Activated CD4-positive, alpha-beta memory T cell treated with anti-CD3 and anti-CD28 coated beads for 36 hours (primary cell): Measurements from ENCODE around the gene ALDH3B1. TPM values are rescaled to one million over a fixed set of nuclear protein-coding genes. Genes with fewer than 3 reads are reported as not detected.

Source experiments
- CTCF ChIA-PET: fragments of 350-600 bp; sonication (Branson Sonifier 250); formaldehyde crosslinking; loops from one replicate; lab custom pipeline; 2021; ENCODE audit warnings: antibody characterized with exemption, inconsistent platforms; lab: Charles Lee
- POLR2A ChIA-PET: fragments of 350-600 bp; sonication (Branson Sonifier 250); formaldehyde crosslinking; loops from one replicate; lab custom pipeline; 2021; ENCODE audit warnings: antibody characterized with exemption; lab: Charles Lee
- DNase-seq: peaks from one replicate; pipeline ENCODE4 v3.0.0-alpha.2; 2020
- H3K27ac Mint-ChIP-seq: one replicate; pipeline ENCODE4 v1.8.0; 2021; ENCODE audit warnings: mixed read lengths
- H3K27me3 Mint-ChIP-seq: one replicate; pipeline ENCODE4 v1.8.0; 2021; ENCODE audit warnings: mixed read lengths
- H3K36me3 Mint-ChIP-seq: one replicate; pipeline ENCODE4 v1.8.0; 2021; ENCODE audit warnings: mixed read lengths
- H3K4me1 Mint-ChIP-seq: one replicate; pipeline ENCODE4 v1.8.0; 2021; ENCODE audit warnings: low read depth, mixed read lengths
- H3K4me3 Mint-ChIP-seq: one replicate; pipeline ENCODE4 v1.8.0; 2021; ENCODE audit warnings: mild to moderate bottlenecking, mixed read lengths
- H3K9me3 Mint-ChIP-seq: one replicate; pipeline ENCODE4 v1.8.0; 2021; ENCODE audit warnings: mixed read lengths
- intact Hi-C: fragments of 100-400 bp; cut with micrococcal nuclease; formaldehyde crosslinking; loops from one replicate; pipeline ENCODE4 v1.15.1; 2023
- total RNA-seq, 2 experiments: library from RNA; stranded (reverse); gene quantifications; one replicate each; pipeline ENCODE4 v1.2.3, GENCODE V29; 2021

The ALDH3B1 gene
- total RNA-seq, 2 experiments from 2014 or later, result not detected

- no peaks in the 10 kb centered on the region for H3K36me3 Mint-ChIP-seq
- no peak overlapping the region for H3K4me3 Mint-ChIP-seq
- H3K27me3 Mint-ChIP-seq, result no peaks in the 10 kb centered on the region
- no peak overlapping the region for H3K27ac Mint-ChIP-seq
- ChIA-PET CTCF (no interaction called here), POLR2A (no interaction called here)
- intact Hi-C loops, result no loop called here
- no peak for DNase-seq
- no peaks in the 10 kb centered on the region for H3K9me3 Mint-ChIP-seq
- H3K4me1 Mint-ChIP-seq, result no peaks in the 10 kb centered on the region
Observed at GRCh38 chr11:68017980-68018729, 8.0 kb downstream of the ALDH3B1 start.

- Mint-ChIP-seq H3K27ac (no peak overlapping the region), H3K4me3 (no peak overlapping the region), H3K4me1 (no peaks in the 10 kb centered on the region), H3K27me3 (no peaks in the 10 kb centered on the region), H3K36me3 (no peaks in the 10 kb centered on the region), H3K9me3 (no peaks in the 10 kb centered on the region)
- DNase-seq, result no peak
- CTCF ChIA-PET, result no interaction called here
- intact Hi-C loops, result no loop called here
- POLR2A ChIA-PET, result no interaction called here
Observed at GRCh38 chr11:68018730-68019190, 8.6 kb downstream of the ALDH3B1 start.

GRCh38 chr11:68019486-68019885, 9.4 kb downstream of the ALDH3B1 start:
- Mint-ChIP-seq H3K27me3 (no peaks in the 10 kb centered on the region), H3K4me3 (no peak overlapping the region), H3K4me1 (no peaks in the 10 kb centered on the region), H3K36me3 (no peaks in the 10 kb centered on the region), H3K9me3 (no peaks in the 10 kb centered on the region), H3K27ac (no peak overlapping the region)
- ChIA-PET CTCF (no interaction called here), POLR2A (no interaction called here)
- intact Hi-C loops, result no loop called here
- DNase-seq, result no peak

- no peaks in the 10 kb centered on the region for H3K36me3 Mint-ChIP-seq
Observed at GRCh38 chr11:68020575-68020974, 10.4 kb downstream of the ALDH3B1 start.

GRCh38 chr11:68021167-68021787, 11.2 kb downstream of the ALDH3B1 start:
- no peak overlapping the region for H3K27ac Mint-ChIP-seq
- CTCF ChIA-PET, result no interaction called here
- POLR2A ChIA-PET, result no interaction called here

More at GRCh38 chr11:68020575-68020974, 10.4 kb downstream of the ALDH3B1 start:
- H3K9me3 Mint-ChIP-seq, result peaks cover 7% of the 10 kb centered on the region
- POLR2A ChIA-PET, result no interaction called here
- H3K27ac Mint-ChIP-seq, result no peak overlapping the region
- no peak for DNase-seq
- CTCF ChIA-PET, result no interaction called here
- no peak overlapping the region for H3K4me3 Mint-ChIP-seq
- no peaks in the 10 kb centered on the region for H3K27me3 Mint-ChIP-seq
- no peaks in the 10 kb centered on the region for H3K4me1 Mint-ChIP-seq
- intact Hi-C loops, result no loop called here

GRCh38 chr11:68022531-68022930, 12.4 kb downstream of the ALDH3B1 start:
- Mint-ChIP-seq H3K4me1 (no peaks in the 10 kb centered on the region), H3K36me3 (no peaks in the 10 kb centered on the region), H3K27me3 (no peaks in the 10 kb centered on the region), H3K27ac (no peak overlapping the region), H3K9me3 (peaks cover 7% of the 10 kb centered on the region), H3K4me3 (no peak overlapping the region)
- ChIA-PET CTCF (no interaction called here), POLR2A (no interaction called here)
- no peak for DNase-seq
- intact Hi-C loops, result no loop called here

More at GRCh38 chr11:68021167-68021787, 11.2 kb downstream of the ALDH3B1 start:
- intact Hi-C loops, result no loop called here
- Mint-ChIP-seq H3K4me3 (no peak overlapping the region), H3K4me1 (no peaks in the 10 kb centered on the region), H3K9me3 (peaks cover 7% of the 10 kb centered on the region), H3K36me3 (no peaks in the 10 kb centered on the region), H3K27me3 (no peaks in the 10 kb centered on the region)
- no peak for DNase-seq

- Mint-ChIP-seq H3K27ac (no peak overlapping the region), H3K27me3 (no peaks in the 10 kb centered on the region), H3K9me3 (peaks cover 7% of the 10 kb centered on the region), H3K4me1 (peaks cover 12% of the 10 kb centered on the region), H3K36me3 (no peaks in the 10 kb centered on the region), H3K4me3 (no peak overlapping the region)
- CTCF ChIA-PET, result no interaction called here
- no peak for DNase-seq
- POLR2A ChIA-PET, result no interaction called here
- intact Hi-C loops, result no loop called here
Observed at GRCh38 chr11:68024508-68024907, 14.4 kb downstream of the ALDH3B1 start.

- Mint-ChIP-seq H3K27me3 (no peaks in the 10 kb centered on the region), H3K4me1 (peaks cover 16% of the 10 kb centered on the region), H3K27ac (no peak overlapping the region), H3K9me3 (peaks cover 7% of the 10 kb centered on the region), H3K4me3 (no peak overlapping the region), H3K36me3 (no peaks in the 10 kb centered on the region)
- intact Hi-C loops, result no loop called here
- ChIA-PET POLR2A (no interaction called here), CTCF (no interaction called here)
- peak; percentile 20 for DNase-seq
Observed at GRCh38 chr11:68025047-68025446, 14.9 kb downstream of the ALDH3B1 start.

GRCh38 chr11:68026391-68027105, 16.4 kb downstream of the ALDH3B1 start:
- Mint-ChIP-seq H3K27ac (no peak overlapping the region), H3K27me3 (no peaks in the 10 kb centered on the region), H3K4me3 (no peak overlapping the region), H3K9me3 (peaks cover 7% of the 10 kb centered on the region), H3K4me1 (peaks cover 22% of the 10 kb centered on the region), H3K36me3 (peaks cover under 1% of the 10 kb centered on the region)
- intact Hi-C loops, result no loop called here
- ChIA-PET CTCF (no interaction called here), POLR2A (no interaction called here)
- DNase-seq, result no peak

- ChIA-PET POLR2A (no interaction called here), CTCF (no interaction called here)
- peaks cover 27% of the 10 kb centered on the region for H3K4me1 Mint-ChIP-seq
Observed at GRCh38 chr11:68027667-68028066, 17.5 kb downstream of the ALDH3B1 start.

GRCh38 chr11:68028802-68029545, 18.8 kb downstream of the ALDH3B1 start:
- no peak for DNase-seq
- Mint-ChIP-seq H3K27ac (no peak overlapping the region), H3K27me3 (no peaks in the 10 kb centered on the region), H3K4me1 (peaks cover 27% of the 10 kb centered on the region), H3K4me3 (peak overlapping the region; percentile 99), H3K9me3 (peaks cover 7% of the 10 kb centered on the region), H3K36me3 (peaks cover 2% of the 10 kb centered on the region)
- intact Hi-C loops, result no loop called here
- ChIA-PET CTCF (no interaction called here), POLR2A (interaction anchor here (0.6 kb wide), 1 partner anchor 13 kb away, joined by 5 read pairs; no protein-coding TSS in a partner anchor)

More at GRCh38 chr11:68027667-68028066, 17.5 kb downstream of the ALDH3B1 start:
- H3K27ac Mint-ChIP-seq, result no peak overlapping the region
- DNase-seq, result no peak
- intact Hi-C loops, result no loop called here
- peaks cover 7% of the 10 kb centered on the region for H3K9me3 Mint-ChIP-seq
- no peaks in the 10 kb centered on the region for H3K27me3 Mint-ChIP-seq
- no peak overlapping the region for H3K4me3 Mint-ChIP-seq
- H3K36me3 Mint-ChIP-seq, result peaks cover 2% of the 10 kb centered on the region
